Peyer's patch (tissue), 4 donors: ENCODE measurements around the gene KRT17. TPM values are rescaled to one million over a fixed set of nuclear protein-coding genes. Genes with fewer than 3 reads are reported as not detected.

Experiments used
- DNase-seq, 3 donors: peaks; one replicate each; pipeline ENCODE4 v3.0.0-alpha.2; 2017 to 2019
- H3K27ac ChIP-seq, 4 donors: fragments of 200-600 bp; sonication (generic); one replicate each; pipeline ENCODE4 v1.5.1; 2016 to 2019
- H3K27me3 ChIP-seq, 2 donors: fragments of 200-600 bp; sonication (generic); one replicate each; pipeline ENCODE4 v1.5.1; 2019
- H3K36me3 ChIP-seq, 3 donors: fragments of 200-600 bp; sonication (generic); one replicate each; pipeline ENCODE4 v1.5.1; 2016 to 2019
- H3K4me1 ChIP-seq, 4 donors: fragments of 200-600 bp; sonication (generic); one replicate each; pipeline ENCODE4 v1.5.1; 2016 to 2019
- H3K4me3 ChIP-seq, 4 donors: fragments of 200-600 bp; sonication (generic); 1 replicate in 3 of 4; 2 replicates in 1 of 4; pipeline ENCODE4 v1.5.1; 2016 to 2019; ENCODE audit warnings: mild to moderate bottlenecking in 1 of 4
- H3K9me3 ChIP-seq, 4 donors: fragments of 200-600 bp; sonication (generic); one replicate each; pipeline ENCODE4 v1.5.1; 2016 to 2019; ENCODE audit warnings: mild to moderate bottlenecking in 1 of 4
- CTCF ChIP-seq, 6 experiments: fragments of 450-650 bp in 4 of 6; fragments of 200-600 bp in 2 of 6; sonication (generic) in 1 of 6; IDR thresholded peaks; one replicate each; pipeline ENCODE4 v1.5.1; 2017 to 2019; ENCODE audit warnings: antibody characterized with exemption in 6 of 6, mild to moderate bottlenecking in 3 of 6, moderate library complexity in 1 of 6
- POLR2A ChIP-seq, 2 donors: fragments of 450-650 bp; IDR thresholded peaks; one replicate each; pipeline ENCODE4 v1.5.1; 2017; ENCODE audit warnings: antibody characterized with exemption in 2 of 2, mild to moderate bottlenecking in 2 of 2, moderate library complexity in 2 of 2
- total RNA-seq, 4 donors: library from RNA; depleted of rRNA; stranded (reverse); fragments of >200 nt; gene quantifications; one replicate each; pipeline ENCODE4 v1.1.0, GENCODE V29; 2016

Gene KRT17
- total RNA-seq, 4 donors from 2014 or later, result 2.7 TPM; not detected in 3

GRCh38 chr17:41595585-41595984 lies 28.8 kb downstream of the KRT17 start:
- H3K36me3 ChIP-seq, result no peaks in the 10 kb centered on the region
- TF ChIP-seq CTCF (IDR thresholded peaks at IDR 0.05) (no peak), POLR2A (IDR thresholded peaks at IDR 0.05) (no peak)
- peak in 1 of 3 donors; percentile 15 for DNase-seq
- no peak overlapping the region for H3K4me3 ChIP-seq
- no peak overlapping the region for H3K27ac ChIP-seq
- H3K4me1 ChIP-seq, result no peaks in the 10 kb centered on the region
- H3K9me3 ChIP-seq, result no peaks in the 10 kb centered on the region
- no peaks in the 10 kb centered on the region for H3K27me3 ChIP-seq

- Histone ChIP-seq H3K27me3 (no peaks in the 10 kb centered on the region), H3K36me3 (no peaks in the 10 kb centered on the region), H3K4me3 (no peak overlapping the region), H3K27ac (no peak overlapping the region), H3K9me3 (no peaks in the 10 kb centered on the region), H3K4me1 (no peaks in the 10 kb centered on the region)
- DNase-seq, result no peak
- TF ChIP-seq POLR2A (IDR thresholded peaks at IDR 0.05) (no peak), CTCF (IDR thresholded peaks at IDR 0.05) (no peak)
These were observed 29.9 kb downstream of the KRT17 start for GRCh38 chr17:41594363-41594915.

GRCh38 chr17:41593306-41593981 lies 30.9 kb downstream of the KRT17 start:
- Histone ChIP-seq H3K36me3 (no peaks in the 10 kb centered on the region), H3K4me1 (no peaks in the 10 kb centered on the region), H3K9me3 (no peaks in the 10 kb centered on the region), H3K27ac (no peak overlapping the region), H3K27me3 (no peaks in the 10 kb centered on the region), H3K4me3 (no peak overlapping the region)
- TF ChIP-seq POLR2A (IDR thresholded peaks at IDR 0.05), result no peak
- TF ChIP-seq CTCF (IDR thresholded peaks at IDR 0.05), result no peak
- peak in 1 of 3 donors; percentile 33 for DNase-seq

- H3K27me3 ChIP-seq, result no peaks in the 10 kb centered on the region
- no peaks in the 10 kb centered on the region for H3K4me1 ChIP-seq
- H3K9me3 ChIP-seq, result no peaks in the 10 kb centered on the region
- no peak overlapping the region for H3K27ac ChIP-seq
- peak in 1 of 3 donors; percentile 19 for DNase-seq
- TF ChIP-seq POLR2A (IDR thresholded peaks at IDR 0.05), result no peak
- no peak for TF ChIP-seq CTCF (IDR thresholded peaks at IDR 0.05)
- H3K36me3 ChIP-seq, result no peaks in the 10 kb centered on the region
- no peak overlapping the region for H3K4me3 ChIP-seq
These were observed 31.6 kb downstream of the KRT17 start for GRCh38 chr17:41592601-41593305.

- no peak for DNase-seq
- H3K4me1 ChIP-seq, result no peaks in the 10 kb centered on the region
- no peak overlapping the region for H3K27ac ChIP-seq
- TF ChIP-seq CTCF (IDR thresholded peaks at IDR 0.05), result no peak
- no peaks in the 10 kb centered on the region for H3K9me3 ChIP-seq
- no peaks in the 10 kb centered on the region for H3K27me3 ChIP-seq
- no peaks in the 10 kb centered on the region for H3K36me3 ChIP-seq
- no peak overlapping the region for H3K4me3 ChIP-seq
These were observed 35.1 kb downstream of the KRT17 start for GRCh38 chr17:41589301-41589700.
